ENCODE results near the gene CDC26.

The CDC26 gene

DNA sequence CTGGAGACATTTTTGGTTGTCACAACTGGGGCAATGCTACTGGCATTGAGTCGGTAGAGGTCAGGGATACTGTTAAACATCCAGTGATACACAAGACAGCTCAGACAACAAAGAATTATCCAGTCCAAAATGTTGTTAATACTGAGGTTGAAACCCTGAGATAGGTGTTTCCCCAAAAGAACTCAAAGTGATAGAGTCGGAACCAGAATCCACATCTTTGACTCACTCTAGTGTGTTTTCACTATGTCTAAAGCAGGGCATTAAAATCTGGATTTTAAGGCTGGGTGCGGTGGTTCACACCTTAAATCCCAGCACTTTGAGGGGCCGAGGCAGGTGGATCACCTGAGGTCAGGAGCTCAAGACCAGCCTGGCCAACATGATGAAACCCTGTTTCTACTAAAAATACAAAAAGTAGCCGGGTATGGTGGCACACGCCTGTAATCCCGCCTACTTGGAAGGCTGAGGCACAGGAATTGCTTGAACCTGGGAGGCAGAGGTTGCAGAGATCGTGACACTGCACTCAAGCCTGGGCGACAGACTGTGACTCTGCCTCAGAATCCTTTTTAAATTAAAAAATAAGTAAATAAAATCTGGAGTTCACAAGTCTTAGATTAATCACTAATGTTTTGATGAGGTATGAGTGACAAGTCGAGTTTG lies 37.0 kb downstream of the CDC26 start:
- no peak for DNase-seq

DNA sequence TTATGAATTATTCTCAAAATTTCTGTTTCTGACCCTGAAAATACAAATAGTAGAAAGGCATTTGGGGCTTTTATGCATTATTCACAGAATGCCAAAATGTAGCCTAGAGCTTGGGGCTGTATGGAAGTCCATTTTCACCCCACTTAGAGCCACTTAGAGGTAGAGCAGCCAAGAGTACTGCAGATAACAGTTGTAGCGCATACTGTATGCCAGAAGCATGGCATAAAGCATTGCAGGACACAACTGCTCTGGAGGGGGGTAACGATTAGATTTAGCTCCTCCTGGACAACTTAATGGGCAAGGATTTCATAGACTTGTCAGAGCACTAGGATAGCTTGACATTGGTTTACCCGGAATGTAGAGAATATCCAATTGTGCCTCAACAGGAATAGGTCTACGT lies 38.3 kb downstream of the CDC26 start:
- no peak for DNase-seq

DNA sequence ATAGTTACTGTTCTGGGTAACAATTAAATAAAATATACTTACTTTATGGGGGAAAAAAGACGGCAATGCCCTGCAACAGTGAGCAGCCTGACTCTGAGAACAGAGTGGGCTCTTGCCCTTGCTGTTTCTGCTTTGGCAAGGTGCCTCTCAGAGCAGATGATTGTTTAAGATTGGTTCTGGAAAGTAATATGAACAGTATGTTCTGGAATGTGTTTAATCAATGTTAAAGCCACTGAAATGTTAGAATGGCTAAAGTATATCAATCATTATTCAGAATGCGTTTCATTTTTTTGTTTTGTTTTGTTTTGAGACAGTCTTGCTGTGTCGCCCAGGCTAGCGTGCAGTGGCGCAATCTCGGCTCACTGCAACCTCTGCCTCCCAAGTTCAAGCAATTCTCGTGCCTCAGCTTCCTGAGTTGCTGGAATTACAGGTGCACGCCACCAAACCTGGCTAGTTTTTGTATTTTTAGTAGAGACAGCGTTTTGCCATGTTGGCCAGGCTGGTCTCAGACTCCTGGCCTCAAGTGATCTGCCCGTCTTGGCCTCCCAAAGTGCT lies 39.6 kb downstream of the CDC26 start:
- peak in 1 of 4 experiments; percentile 27 for DNase-seq

DNA sequence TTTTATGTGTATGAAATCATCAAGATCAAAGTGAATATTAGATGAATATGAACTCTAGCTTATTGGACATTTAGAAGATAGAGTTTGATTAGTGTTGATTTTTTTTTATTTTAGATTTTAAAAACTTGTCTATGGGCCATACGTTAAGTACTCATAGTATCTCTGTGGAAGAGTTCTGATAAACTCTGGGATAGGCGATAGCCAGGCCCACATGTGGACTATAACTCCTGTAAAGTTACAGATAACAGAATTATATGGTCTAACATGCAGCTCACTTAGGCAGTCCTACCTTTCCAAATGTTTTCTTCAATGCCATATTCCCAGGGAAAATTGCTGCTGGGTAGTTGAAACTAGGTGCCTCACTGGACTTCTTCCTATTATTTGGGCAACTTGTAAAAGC lies 43.7 kb downstream of the CDC26 start:
- DNase-seq: no peak

DNA sequence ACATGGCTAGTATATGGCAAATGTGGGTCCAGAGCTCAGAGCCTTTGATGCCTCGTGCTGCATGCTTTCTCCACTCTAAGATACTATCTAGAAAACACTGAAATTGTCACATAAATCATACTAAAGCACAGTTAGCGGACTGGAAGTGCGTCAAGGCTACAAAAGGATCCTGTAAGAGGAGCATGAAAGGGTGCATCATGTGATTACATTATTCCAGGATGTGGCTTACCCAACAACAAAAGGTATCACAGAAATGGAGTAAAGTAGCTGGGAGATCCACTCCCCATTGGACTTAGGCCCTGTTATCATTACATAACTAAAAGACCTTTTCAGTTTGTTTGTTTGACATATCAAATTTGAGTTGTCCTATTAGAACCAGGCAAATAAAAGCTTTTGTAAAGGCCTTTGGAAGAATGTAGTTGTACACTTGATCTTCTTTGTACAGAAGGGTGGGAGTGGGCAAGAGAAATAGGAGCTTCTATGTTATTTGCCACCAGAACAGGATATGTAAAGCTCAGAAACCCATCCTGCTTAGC lies 47.2 kb downstream of the CDC26 start:
- DNase-seq: no peak

DNA sequence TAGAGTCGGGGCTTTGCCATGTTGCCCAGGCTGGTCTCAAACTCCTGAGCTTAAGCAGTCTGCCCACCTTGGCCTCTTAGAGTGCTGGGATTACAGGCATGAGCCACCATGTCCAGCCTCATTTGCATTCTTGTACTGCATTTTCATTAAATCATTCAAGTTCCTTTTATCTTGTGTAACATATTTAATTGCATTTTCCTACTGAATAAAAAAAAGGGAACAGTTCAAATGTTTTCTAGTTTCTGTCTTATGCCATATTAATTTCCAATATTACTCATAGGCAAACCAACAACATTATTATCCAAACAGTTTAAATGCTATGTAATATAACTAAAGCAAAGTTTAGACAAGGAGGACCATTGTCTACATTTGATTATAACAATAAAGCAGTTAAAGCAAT lies 47.9 kb downstream of the CDC26 start:
- DNase-seq: peak in 2 of 4 experiments; percentile 6 to 35

DNA sequence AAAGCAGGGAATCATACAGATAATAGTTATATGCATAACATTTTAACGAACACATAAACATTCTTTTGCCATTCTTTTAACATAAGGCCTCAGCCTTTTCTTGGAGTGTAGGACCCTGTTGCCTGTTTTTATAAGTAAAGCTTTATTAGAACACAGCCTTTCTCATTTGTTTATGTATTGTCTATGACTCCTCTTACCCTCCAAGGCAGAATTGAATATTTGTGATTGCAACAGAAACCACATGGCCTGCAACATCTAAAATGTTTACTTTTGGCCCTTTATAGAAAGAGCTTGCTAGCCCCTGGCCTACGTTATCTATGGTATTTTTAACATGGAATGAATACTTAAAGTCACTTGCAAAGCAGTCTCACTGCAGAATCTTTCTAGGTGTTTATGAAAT lies 51.4 kb downstream of the CDC26 start:
- DNase-seq: no peak

DNA sequence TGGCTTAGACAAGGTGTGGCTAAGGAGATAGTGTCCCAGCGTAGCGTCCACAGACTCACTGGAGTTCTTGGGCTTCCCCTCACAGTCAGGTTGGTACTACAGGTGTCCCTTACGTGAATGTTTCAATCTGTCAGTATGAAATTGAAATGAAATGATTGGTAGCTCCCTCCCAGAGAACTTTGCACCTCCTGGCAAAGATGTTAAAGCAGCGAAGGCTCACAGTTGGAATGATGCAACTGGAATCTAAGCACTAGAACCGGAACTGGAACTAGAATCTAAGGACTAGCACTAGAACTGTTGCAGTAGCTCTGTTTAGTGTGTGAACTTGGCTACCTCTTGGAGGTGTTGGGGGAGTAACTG lies 52.9 kb downstream of the CDC26 start:
- DNase-seq: peak in 3 of 4 experiments; percentile 28 to 58 (median 58)

DNA sequence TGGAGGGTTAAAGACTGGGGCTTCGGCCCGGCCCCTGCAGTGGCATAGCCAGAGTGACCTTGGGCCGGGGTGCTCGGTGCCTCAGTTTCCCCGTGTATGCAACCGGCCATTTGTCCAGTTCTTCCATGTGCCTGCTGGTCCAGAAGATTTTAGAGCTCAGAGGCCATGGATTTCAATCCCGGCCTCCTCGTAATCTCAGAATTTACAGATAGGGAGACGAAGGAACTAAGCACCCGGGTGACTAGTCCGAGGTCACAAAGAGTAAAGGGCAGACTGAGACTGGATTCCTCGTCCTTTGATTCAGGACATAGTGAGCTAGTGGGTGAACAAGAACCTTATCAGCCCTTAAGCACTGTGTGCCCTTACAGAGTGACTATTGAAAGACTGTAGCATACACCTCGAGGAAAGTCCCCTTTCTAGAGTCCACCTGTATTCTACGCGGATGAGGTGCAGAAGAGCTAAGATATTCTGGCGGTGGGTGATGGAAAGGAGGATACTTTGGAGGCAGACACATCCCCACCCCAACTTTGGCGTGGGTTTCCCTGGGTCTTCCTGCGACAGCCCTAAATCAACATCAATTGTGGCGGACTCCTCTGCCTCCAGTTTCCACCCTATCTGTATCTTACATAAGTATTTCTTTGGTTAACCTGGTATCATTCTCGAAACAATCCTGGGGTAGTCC lies 53.4 kb downstream of the CDC26 start:
- peak in 2 of 4 experiments; percentile 25 to 26 for DNase-seq

DNA sequence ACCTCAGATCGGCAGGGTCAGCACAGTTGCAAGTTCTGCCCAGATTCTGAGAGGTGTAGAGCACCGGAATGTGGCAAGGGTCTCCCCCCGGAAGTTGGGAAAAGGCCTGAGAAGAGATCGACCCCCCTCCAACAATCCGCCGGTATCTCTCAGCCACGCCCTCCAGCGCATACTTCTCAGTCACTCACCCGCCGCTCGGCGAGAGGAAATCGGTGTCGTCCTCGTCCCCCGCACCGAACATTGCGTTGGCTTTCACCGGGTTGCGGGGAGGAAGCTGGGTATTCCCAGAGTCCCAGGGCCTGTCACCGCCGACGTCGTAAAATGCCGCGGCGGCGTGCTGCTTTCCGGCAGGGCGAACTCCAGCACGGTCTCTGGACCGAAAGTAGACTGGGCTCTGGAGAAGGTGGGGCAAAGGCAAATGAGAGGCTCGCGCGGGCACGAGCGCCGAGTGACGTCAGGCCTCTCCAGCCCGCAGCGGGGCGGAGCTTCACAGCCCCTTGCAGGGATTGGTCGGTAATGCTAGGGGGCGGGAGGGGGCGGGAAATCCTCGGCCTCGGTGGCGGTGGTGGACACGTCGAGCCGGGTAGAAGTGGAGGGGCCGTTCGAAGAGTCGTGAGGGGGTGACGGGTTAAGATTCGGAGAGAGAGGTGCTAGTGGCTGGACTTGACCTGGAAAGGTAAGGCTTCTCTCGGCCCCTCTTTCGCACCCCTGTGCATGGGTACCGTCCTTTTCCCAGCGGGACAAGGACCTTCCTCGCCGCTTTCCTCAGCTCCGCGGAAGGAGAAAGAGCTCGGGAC lies 54.2 kb downstream of the CDC26 start, which contains the start of the genes FKBP15 and SLC31A1:
FKBP15 (minus strand) TSS at position 275 of the 797 bp plus-strand sequence; CDS start at position 241, 34 bp downstream.
SLC31A1 (plus strand) TSS at position 542 of the 797 bp plus-strand sequence. CDS start 34,605 bp downstream, outside the sequence.
- peak; percentile 99 for DNase-seq

DNA sequence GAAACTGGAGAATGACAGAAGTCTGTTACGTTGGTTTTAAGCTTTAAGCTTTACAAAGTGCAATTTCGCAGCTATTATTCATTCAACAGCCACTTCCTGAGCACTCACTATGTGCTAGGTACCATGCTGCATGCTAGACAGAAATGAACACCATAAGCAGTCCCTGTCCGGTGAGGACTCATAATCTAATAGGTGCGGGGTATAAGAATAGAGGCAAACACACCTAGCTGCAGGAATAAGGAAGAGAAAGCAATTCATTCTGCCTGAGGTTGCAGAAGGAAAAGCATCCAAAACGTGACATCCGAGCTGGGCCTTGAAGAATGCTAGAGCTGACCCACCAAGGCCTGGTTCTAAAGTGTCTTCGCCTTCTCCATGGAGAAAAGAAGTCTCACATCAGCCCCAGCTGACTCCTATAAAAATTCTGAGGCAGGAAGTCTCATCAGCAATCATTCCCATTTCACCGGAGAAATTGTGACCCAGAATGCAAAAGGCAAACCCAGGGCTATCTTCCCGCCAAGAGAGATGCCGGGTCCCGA lies 54.8 kb downstream of the CDC26 start:
- DNase-seq: peak in 1 of 4 experiments; percentile 28

DNA sequence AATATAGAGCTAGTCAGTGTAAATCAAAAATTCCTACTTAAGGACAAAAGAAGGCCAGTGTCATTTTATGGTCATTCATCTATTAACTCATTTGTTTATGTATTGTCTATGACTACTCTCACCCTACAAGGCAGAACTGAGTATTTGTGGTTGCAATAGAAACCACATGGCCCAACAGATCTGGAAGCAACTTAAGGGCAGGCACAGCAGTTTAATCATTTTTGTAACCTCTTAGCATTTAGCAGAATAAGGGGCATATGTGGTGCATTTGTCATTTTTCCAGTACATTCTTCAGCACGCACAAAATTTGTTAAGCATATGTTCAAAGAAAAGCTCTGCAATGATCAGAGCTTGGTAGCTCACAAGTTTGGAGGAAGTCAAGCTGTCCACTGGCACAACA lies 55.4 kb downstream of the CDC26 start:
- peak; percentile 58 to 83 (median 69) for DNase-seq

DNA sequence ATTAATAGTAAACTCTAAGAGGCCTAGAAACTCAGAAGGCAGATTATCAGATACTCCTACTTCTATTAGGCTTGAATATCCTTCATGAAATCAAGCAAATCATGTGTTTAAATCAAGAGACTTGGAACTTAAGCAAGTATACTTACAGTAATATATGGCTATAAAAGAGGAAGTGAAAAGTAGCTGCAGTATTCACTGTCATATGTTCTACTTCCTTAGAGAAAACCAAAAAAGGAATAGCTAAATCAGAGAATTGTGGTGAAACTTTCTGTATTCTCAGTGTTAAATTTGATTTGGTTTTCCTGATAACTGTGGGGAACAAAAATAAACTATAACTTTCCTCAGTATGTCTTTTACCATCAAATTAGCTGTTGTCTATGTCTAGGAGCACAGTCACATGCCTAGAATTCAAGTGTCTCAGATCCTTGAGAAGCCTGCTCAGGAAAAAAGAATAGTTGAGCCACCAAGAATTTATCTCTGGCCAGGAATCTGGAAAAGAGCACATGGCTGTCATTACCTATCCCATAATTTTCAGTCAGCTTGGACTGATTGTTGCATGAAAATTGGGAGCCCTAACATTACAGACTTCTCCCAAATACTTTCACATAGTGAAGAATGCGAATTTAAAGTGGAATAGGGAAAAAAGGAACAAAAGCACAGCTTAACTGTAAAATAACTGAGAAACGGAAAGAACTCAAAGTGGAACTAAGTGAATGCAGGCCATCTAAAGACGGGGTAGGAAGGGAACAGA lies 56.0 kb downstream of the CDC26 start:
- peak; percentile 11 to 91 (median 64) for DNase-seq
